ENCODE results near the gene CRISPLD2.
A peak's percentile ranks its signal among the peaks of the same experiment; 100 is the strongest.

CRISPLD2 gene

GRCh38 chr16:84884596-84885341 lies 65.0 kb downstream of the CRISPLD2 start:
- peak; percentile 75 for DNase-seq (ENCODE audit: low spot score)

DNA sequence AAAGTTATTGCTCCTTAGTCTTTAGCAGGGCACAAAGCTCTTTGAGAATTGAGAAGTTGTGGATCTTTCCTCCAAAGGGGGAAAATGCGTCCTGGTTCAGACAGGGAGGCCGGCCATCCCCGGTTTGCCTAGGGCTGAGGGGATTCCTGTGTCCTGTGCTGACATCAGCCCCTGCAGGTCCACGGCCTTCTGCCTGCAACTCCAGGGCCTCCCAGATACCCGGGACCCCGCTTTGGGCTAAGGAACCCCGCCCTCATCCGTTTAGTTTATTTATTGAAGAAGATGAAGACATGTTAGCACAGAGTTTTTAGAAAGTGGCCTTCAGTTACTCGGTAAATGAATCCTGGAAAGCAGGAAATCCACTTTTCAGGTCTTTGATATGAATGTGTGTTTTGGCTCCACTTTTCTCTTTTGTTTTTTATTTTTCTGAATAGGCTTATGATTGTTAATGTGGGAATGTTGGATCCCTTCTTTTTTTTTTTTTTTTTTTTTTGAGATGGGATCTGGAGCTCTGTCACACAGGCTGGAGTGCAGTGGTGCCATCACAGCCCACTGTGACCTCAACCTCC lies 65.6 kb downstream of the CRISPLD2 start:
- no peak for DNase-seq (ENCODE audit: low spot score)

- no peak for DNase-seq (ENCODE audit: low spot score)
Observed at GRCh38 chr16:84886497-84887090, 66.8 kb downstream of the CRISPLD2 start.

- no peak for DNase-seq (ENCODE audit: low spot score)
Observed at GRCh38 chr16:84887207-84887606, 67.4 kb downstream of the CRISPLD2 start.

DNA sequence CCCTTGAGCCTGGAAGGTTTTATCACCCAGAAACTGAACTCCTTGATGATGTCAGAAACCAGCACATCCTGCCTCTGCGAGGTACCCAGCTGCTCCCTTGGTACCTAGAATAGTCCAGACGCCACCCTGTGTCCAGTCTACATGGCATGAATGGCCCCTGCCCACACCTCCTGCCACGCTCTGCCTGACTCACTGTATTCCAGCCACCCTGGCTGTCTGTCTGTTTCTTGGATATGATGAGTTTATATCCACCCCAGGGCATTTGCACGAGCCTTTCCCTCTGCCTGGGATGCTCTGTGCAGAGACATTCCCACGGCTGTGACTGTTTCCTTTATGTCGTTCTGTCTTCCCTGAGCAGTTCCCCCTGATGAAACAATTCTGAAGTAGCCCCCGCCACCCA lies 68.7 kb downstream of the CRISPLD2 start:
- no peak for DNase-seq (ENCODE audit: low spot score)

- no peak for DNase-seq (ENCODE audit: low spot score)
Observed at GRCh38 chr16:84889066-84889465, 69.3 kb downstream of the CRISPLD2 start.

- no peak for DNase-seq (ENCODE audit: low spot score)
Observed at GRCh38 chr16:84890427-84890826, 70.6 kb downstream of the CRISPLD2 start.

DNA sequence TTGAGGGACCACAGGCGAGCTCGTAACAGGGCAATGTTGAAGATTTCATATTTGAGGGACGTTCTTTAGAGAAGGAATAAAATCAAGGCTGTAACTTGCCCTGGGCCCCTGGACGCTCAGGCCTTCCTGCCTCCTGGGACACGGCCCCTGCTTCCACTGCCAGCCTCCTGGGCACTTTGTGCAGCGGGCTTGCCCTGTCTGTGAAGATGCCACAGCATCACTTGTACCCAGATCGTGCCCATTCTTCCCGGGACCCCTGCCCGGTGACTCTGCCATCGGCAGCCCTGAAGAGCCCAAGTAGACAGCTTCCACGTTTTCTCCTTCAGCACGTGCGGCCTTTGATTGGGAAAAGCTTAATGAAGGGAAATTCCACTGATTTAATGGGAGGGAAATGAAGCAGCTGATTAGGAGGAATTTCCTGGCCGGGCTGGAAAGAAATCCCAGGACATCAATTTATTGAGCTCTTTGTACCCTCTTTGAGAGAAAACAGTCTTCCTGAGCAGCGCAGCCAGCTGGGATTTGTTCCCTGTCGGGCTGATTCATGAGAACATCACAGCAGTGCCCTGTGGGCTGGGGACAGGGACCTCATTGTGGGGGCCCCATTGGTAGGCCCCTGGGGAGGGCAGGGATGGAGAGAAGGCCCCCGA lies 71.5 kb downstream of the CRISPLD2 start:
- DNase-seq (ENCODE audit: low spot score): no peak

DNA sequence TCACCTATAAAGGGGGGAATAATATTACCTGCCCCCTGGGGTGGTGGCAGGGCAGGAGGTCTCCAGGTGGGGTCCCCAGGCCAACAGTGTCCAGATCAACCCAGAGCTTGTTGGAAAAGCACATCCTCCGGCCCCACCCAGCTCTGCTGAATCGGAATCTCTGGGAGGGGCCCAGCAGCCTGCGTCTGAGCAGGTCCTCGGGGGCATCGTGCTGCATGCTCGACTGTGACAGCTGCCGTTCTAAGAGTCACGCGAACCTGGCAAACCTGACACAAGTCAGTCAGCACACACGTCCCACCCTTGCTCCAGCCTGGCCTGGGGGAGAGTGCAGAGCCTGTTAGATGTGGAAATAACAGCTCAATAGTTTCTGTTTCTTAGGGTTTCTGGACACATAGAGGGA lies 72.3 kb downstream of the CRISPLD2 start:
- DNase-seq (ENCODE audit: low spot score): no peak

DNA sequence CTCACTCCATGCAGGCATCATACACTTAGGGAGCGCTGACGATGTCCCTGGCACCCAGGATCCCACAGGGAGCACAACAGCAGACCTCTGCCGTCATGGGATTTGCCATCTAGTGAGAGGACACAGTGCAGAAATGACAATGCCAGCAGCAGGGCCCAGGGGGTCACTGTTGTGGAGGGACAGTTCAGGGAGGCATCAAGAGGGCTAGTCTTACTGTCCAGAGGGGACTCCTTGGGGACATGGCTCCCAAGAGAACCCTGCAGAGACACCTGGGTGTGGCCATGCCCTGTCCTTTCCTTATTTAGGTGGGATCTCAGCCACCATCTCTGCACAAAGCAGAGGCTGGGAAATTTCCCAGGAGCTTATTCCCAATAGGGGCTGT lies 73.7 kb downstream of the CRISPLD2 start:
- DNase-seq (ENCODE audit: low spot score): no peak

- no peak for DNase-seq (ENCODE audit: low spot score)
Observed at GRCh38 chr16:84893849-84894599, 74.2 kb downstream of the CRISPLD2 start.

DNA sequence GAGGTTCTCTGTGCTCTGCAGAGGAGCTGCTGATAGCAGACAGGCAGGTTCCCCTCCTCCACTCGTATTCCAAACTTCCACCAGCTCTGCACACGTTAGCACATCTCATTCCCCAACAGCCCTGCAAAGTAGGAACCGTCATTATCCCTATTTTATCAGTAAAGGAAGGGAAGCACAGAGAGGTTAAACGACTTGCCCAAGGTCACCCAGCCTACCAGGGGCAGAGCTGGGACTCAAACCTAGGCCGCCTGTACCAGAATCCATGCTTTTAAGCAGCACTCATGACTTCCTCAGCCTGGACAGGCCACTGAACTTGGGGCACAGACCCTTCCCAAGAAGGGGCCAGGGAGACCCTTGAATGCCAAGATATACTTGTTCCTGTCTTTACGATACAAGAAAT lies 75.2 kb downstream of the CRISPLD2 start:
- no peak for DNase-seq (ENCODE audit: low spot score)

- DNase-seq (ENCODE audit: low spot score): no peak
Observed at GRCh38 chr16:84896847-84897246, 77.1 kb downstream of the CRISPLD2 start.

DNA sequence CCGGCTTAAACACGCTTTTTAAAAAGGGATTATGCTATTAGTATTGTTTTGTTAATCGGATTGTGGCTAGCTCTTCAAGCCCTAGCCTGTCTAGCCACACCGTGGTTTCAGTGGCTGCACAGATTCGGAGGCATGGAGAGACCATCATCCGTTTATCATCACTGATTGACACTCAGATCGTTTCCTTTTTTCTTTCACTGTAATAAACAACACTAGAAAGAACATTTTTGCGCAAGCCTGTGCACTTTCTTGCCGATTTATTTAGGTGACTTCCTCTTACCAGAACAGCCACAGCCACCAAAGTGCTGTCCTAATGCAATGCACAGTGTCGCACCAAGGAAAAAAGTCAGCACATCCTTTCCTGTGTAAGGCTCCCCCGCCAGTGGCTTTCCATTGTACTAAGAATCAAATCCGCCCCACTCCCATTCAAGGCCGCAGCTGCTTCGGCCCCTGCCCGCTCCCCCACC lies 78.2 kb downstream of the CRISPLD2 start:
- no peak for DNase-seq (ENCODE audit: low spot score)

DNA sequence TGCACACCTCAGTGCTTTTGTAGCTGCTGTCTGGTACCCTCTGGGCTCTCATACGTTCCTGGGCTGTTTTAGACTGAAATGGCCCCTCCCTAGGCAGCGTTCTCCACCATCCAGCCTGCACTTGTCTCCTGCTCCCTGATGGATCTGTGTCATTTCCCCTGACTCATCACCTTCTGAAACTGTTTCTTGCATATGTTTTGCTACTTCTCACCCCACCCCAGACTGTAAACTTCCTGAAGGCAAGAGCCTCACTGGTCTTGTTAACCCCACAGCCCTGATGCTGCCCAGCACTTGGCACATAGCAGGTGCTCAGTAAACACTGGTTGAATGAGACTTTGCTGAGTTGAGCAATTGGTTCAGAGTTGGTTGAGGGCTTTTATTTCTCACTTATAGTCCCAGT lies 78.7 kb downstream of the CRISPLD2 start:
- no peak for DNase-seq (ENCODE audit: low spot score)

GRCh38 chr16:84899414-84899813 lies 79.6 kb downstream of the CRISPLD2 start:
- DNase-seq (ENCODE audit: low spot score): no peak

DNA sequence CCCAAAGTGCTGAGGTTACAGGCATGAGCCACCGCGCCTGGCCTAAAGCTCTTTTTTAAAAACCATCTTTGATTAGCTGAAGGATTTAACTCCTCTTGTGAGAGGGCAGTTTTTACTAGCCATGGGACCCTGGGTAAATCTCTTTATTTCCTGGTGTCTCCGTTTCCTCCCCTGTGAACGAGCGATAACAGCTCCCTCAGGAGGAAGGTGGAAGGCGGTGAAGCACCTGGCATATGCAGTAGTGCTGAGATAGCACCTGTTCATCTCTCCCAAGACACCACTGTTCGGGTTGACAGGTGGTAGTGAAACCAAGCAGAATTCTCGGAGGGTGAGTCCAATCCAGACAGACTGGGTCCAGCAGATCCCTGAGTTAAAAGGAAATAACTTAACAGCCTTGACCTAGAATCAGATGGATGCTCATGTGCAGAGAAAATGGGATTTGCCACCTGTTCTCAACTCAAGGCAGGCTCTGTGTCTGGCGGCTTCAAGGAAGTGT lies 86.2 kb downstream of the CRISPLD2 start:
- DNase-seq (ENCODE audit: low spot score): no peak

GRCh38 chr16:84907051-84907450 lies 87.3 kb downstream of the CRISPLD2 start:
- DNase-seq (ENCODE audit: low spot score): no peak

DNA sequence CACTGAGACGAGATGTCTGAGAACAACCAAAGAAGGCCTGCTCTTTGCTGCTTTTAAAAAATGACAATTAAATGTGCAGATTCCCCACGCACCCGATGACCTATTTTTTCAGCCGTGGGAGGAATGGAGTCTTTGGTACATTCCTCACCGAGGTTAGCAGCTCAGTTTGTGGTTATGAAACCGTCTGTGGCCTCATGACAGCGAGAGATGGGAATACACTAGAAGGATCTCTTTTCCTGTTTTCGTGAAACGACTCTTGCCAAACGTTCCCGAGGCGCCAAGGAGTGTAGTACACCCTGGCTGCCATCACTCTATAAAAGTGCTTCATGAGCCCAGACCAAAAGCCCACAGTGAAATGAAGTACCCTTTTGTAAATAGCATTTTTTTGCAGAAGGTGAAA lies 87.8 kb downstream of the CRISPLD2 start:
- no peak for DNase-seq (ENCODE audit: low spot score)

DNA sequence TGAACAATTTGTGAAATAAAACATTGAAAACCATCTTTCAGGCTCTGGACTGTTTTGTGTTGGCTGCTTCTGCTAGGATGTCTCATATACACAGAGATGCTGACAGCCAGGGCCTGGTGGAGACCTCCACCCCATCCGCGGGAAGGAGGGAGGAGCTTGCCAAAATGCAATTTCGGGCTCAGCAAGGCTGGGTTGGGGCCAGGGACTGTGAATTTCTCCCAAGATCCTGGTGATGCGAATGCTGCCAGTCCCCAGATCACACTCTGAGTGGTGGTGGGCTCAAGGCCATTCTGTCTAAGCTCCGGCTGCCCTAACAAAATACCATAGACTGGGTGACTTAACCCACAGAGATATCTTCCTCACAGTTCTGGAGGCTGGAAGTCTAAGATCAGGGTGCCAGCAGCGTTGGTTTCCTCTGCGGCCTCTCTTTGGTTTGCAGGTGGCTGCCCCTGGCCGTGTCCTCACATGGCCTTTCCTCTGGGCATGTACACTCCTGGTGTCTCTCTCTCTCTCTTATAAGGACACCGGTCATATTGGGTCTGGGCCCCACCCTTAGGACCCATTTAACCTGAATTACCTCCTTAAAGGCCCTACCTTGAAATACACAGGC lies 89.8 kb downstream of the CRISPLD2 start:
- DNase-seq (ENCODE audit: low spot score): no peak

GRCh38 chr16:84911486-84912216 lies 91.9 kb downstream of the CRISPLD2 start:
- no peak for DNase-seq (ENCODE audit: low spot score)
